Epithelial cell of proximal tubule (primary cell): ENCODE data around the gene POLG2. TPM values are rescaled to one million over a fixed set of nuclear protein-coding genes. Genes with fewer than 3 reads are reported as not detected.

Experiments used
- DNase-seq: peaks from one replicate; pipeline ENCODE4 v3.0.0-alpha.2; 2011; ENCODE audit warnings: low read depth
- H3K4me3 ChIP-seq: 2 replicates; pipeline ENCODE4 v1.5.1; 2011; ENCODE audit warnings: low read depth, mild to moderate bottlenecking, low read length
- total RNA-seq: library from RNA; depleted of rRNA; stranded (reverse); fragments of >200 nt; gene quantifications from 2 replicates; pipeline ENCODE4 v1.2.3, GENCODE V29; 2015
- TF ChIP-seq, protein P1 (sequence below): conservative IDR thresholded peaks from 2 replicates; pipeline ENCODE4 v1.5.1; 2012; ENCODE audit warnings: low read depth, mild to moderate bottlenecking, low read length

Gene POLG2
- total RNA-seq, result 4.3 and 14.9 TPM in 2 replicates

DNA sequence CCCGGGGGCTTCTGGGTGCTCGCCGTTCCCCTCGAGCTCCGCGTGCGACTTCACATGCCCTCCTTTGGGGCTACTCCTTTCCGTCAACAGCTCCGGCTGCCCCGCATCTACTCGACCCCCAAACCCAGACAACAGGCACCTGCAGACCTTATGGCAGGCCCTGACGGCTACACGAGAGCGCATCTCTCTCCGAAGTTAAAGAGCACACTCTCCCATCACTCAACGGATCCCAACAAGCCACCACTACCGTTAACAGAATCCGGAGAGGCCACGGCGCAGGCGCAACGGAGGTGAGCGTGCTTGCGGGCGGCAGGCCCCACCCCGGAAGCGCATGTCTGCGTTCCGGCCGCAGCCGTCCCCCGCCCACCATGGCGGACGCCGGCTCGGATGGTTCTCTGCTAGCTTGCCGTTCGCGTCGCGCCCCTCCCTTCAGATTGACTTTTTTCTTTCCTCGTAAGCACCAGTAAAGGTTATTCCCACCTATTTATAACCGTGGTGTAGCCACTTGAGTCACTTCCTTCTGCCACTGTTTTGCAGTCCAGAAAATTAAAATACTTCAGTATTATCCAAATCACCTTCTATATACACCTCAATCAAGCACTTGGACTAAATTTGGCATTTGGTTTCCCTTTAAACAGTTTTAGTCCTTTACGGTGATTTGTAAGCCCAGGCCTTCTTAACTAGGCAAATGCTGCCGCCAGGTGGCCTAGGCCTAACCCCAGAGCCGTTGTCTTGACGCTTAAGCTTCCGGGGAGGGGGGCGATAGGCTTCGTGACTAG, at the start of gene POLG2:
TSS of gene POLG2 (minus strand) at position 269 of the 779 bp plus-strand sequence. CDS start at position 183, 86 bp downstream.
- DNase-seq, result peak; percentile 61
- TF ChIP-seq, protein P1, sequence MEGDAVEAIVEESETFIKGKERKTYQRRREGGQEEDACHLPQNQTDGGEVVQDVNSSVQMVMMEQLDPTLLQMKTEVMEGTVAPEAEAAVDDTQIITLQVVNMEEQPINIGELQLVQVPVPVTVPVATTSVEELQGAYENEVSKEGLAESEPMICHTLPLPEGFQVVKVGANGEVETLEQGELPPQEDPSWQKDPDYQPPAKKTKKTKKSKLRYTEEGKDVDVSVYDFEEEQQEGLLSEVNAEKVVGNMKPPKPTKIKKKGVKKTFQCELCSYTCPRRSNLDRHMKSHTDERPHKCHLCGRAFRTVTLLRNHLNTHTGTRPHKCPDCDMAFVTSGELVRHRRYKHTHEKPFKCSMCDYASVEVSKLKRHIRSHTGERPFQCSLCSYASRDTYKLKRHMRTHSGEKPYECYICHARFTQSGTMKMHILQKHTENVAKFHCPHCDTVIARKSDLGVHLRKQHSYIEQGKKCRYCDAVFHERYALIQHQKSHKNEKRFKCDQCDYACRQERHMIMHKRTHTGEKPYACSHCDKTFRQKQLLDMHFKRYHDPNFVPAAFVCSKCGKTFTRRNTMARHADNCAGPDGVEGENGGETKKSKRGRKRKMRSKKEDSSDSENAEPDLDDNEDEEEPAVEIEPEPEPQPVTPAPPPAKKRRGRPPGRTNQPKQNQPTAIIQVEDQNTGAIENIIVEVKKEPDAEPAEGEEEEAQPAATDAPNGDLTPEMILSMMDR, result peak; percentile 67
- peak within 1 kb of the TSS; percentile 74 for H3K4me3 ChIP-seq

GRCh38 chr17:64544742-64545141, 47.9 kb upstream of the POLG2 start:
- no peak for DNase-seq
- TF ChIP-seq, protein P1, result no peak
- no peak overlapping the region for H3K4me3 ChIP-seq

GRCh38 chr17:64540118-64540776, 43.4 kb upstream of the POLG2 start:
- DNase-seq, result no peak
- H3K4me3 ChIP-seq, result no peak overlapping the region
- TF ChIP-seq, protein P1, result no peak

GRCh38 chr17:64538508-64539130, 41.8 kb upstream of the POLG2 start:
- TF ChIP-seq, protein P1, result no peak
- DNase-seq, result no peak
- no peak overlapping the region for H3K4me3 ChIP-seq

DNA sequence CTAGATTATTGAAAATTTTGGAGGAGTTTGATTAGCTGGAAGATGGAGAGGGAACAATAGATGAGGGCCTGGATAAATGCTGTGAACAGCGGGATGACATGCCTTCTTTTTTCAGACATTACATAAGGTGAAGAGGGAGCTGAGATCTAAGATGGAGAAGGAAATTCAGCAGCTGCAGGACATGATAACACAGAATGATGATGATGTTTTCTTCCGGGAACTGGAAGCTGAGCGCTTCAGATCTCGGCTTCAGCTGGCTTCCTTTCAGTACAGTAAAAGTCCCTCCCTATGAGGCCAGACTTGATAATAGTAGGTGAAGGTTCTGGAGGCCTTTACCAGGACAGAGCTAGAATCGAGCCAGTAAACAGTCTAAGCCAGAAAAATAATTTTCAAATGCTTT, 40.6 kb upstream of the POLG2 start:
- H3K4me3 ChIP-seq, result no peak overlapping the region
- TF ChIP-seq, protein P1, result no peak
- DNase-seq, result no peak

- no peak for DNase-seq
Measured at GRCh38 chr17:64536913-64537312, 40.1 kb upstream of the POLG2 start.

More at GRCh38 chr17:64536913-64537312, 40.1 kb upstream of the POLG2 start:
- no peak overlapping the region for H3K4me3 ChIP-seq
- TF ChIP-seq, protein P1, result no peak
